Keratinocyte (primary cell): Measurements from ENCODE around the gene TRIM63. TPM values are rescaled to one million over a fixed set of nuclear protein-coding genes. Genes with fewer than 3 reads are reported as not detected.
"Not testable (repeated sequence)": the region's sequence is repeated elsewhere in the genome, so short reads cannot be mapped to it uniquely, and the experiment has no call there.

Experiments
- DNase-seq: peaks from one replicate; pipeline ENCODE4 v3.0.0-alpha.2; 2011; ENCODE audit warnings: low read depth, missing footprints, low spot score
- FAIRE-seq: peaks from 2 replicates; lab custom pipeline; 2011; peaks lifted over from hg19 to GRCh38; lab: Jason Lieb, UNC
- H2AFZ ChIP-seq: 2 replicates; pipeline ENCODE4 v1.6.0; 2012; ENCODE audit warnings: low read length, control low read depth, inconsistent platforms; ENCODE audit not compliant: control insufficient read depth
- H3K27ac ChIP-seq: 2 replicates; pipeline ENCODE4 v1.5.1; 2011; ENCODE audit warnings: low read length; ENCODE audit not compliant: control insufficient read depth, insufficient read depth
- H3K27me3 ChIP-seq: 3 replicates; pipeline ENCODE4 v1.6.0; 2011; ENCODE audit warnings: low read length; ENCODE audit not compliant: control insufficient read depth, insufficient read depth; ENCODE audit errors: extremely low read depth
- H3K36me3 ChIP-seq, 2 experiments: 2 replicates in 1 of 2; 3 replicates in 1 of 2; pipeline ENCODE4 v1.5.1; 2011; ENCODE audit warnings: low read length in 2 of 2, mild to moderate bottlenecking in 1 of 2; ENCODE audit not compliant: control insufficient read depth in 2 of 2, insufficient read depth in 2 of 2; ENCODE audit errors: extremely low read depth in 1 of 2
- H3K4me1 ChIP-seq: 3 replicates; pipeline ENCODE4 v1.5.1; 2011; ENCODE audit warnings: low read length; ENCODE audit not compliant: control insufficient read depth, insufficient read depth; ENCODE audit errors: extremely low read depth
- H3K4me2 ChIP-seq: 3 replicates; pipeline ENCODE4 v1.6.0; 2011; ENCODE audit warnings: low read depth, low read length; ENCODE audit not compliant: control insufficient read depth, insufficient read depth; ENCODE audit errors: extremely low read depth
- H3K4me3 ChIP-seq, 3 experiments: fragments of 200-600 bp in 1 of 3; sonication (generic) in 1 of 3; 2 replicates in 2 of 3; 3 replicates in 1 of 3; pipeline ENCODE4 v1.5.1; 2011 to 2016; ENCODE audit warnings: low read length in 3 of 3, mild to moderate bottlenecking in 3 of 3, control low read depth in 2 of 3, inconsistent platforms in 1 of 3, low read depth in 1 of 3, mixed read lengths in 1 of 3, mixed run types in 1 of 3, moderate library complexity in 1 of 3; ENCODE audit not compliant: control insufficient read depth in 2 of 3, insufficient read depth in 2 of 3; ENCODE audit errors: extremely low read depth in 1 of 3
- H3K79me2 ChIP-seq: 2 replicates; pipeline ENCODE4 v1.6.0; 2012; ENCODE audit warnings: low read length; ENCODE audit not compliant: control insufficient read depth, insufficient read depth
- H3K9ac ChIP-seq: 3 replicates; pipeline ENCODE4 v1.6.0; 2011; ENCODE audit warnings: low read length; ENCODE audit not compliant: control insufficient read depth, insufficient read depth; ENCODE audit errors: extremely low read depth
- H3K9me1 ChIP-seq: 3 replicates; pipeline ENCODE4 v1.6.0; 2011; ENCODE audit warnings: low read length; ENCODE audit not compliant: control insufficient read depth, insufficient read depth; ENCODE audit errors: extremely low read depth
- H3K9me3 ChIP-seq: 2 replicates; pipeline ENCODE4 v1.5.1; 2012; ENCODE audit warnings: low read depth, low read length; ENCODE audit not compliant: control insufficient read depth
- H4K20me1 ChIP-seq: 3 replicates; pipeline ENCODE4 v1.6.0; 2011; ENCODE audit warnings: low read length; ENCODE audit not compliant: control insufficient read depth, insufficient read depth; ENCODE audit errors: extremely low read depth
- CTCF ChIP-seq, 3 experiments: IDR thresholded peaks in 1 of 3; conservative IDR thresholded peaks in 1 of 3; optimal IDR thresholded peaks in 1 of 3; 2 replicates in 2 of 3; 3 replicates in 1 of 3; pipeline versions ENCODE3 to v1.5.1; 2011; ENCODE audit warnings: low read length in 3 of 3, mild to moderate bottlenecking in 3 of 3, moderate library complexity in 2 of 3, control low read depth in 1 of 3, inconsistent platforms in 1 of 3; ENCODE audit not compliant: insufficient read depth in 2 of 3; ENCODE audit errors: extremely low read depth in 1 of 3
- EZH2 ChIP-seq: IDR thresholded peaks from one replicate; pipeline ENCODE4 v1.6.1; 2012; ENCODE audit warnings: inconsistent platforms, mild to moderate bottlenecking, low read length, moderate library complexity
- dilution Hi-C: fragments of 300-500 bp; cut with MboI; formaldehyde crosslinking; loops from one replicate; pipeline ENCODE4 v1.7.0; 2020; ENCODE audit warnings: low sequenced_read_pairs; ENCODE audit not compliant: extremely low pct_ligation_motif_present
- polyA plus RNA-seq, 5 experiments: library from polyadenylated mRNA; depleted of rRNA in 3 of 5; stranded (reverse) in 3 of 5; stranded (forward) in 1 of 5; unstranded in 1 of 5; fragments of >200 nt; gene quantifications; 1 replicate in 1 of 5; 2 replicates in 3 of 5; 3 replicates in 1 of 5; pipeline versions ENCODE4 v1.2.1 to v1.2.3, GENCODE V29; 2011 to 2012; ENCODE audit warnings: missing spikeins in 2 of 5, low read depth in 1 of 5, low replicate concordance in 1 of 5

TRIM63 gene
- polyA plus RNA-seq, 1 donor (not counting 4 experiments of a cell fraction or from before 2014, with no cell fraction given): not detected

- Histone ChIP-seq H3K4me3 (no peak overlapping the region), H3K9me3 (no peaks in the 10 kb centered on the region), H3K27me3 (no peaks in the 10 kb centered on the region), H3K4me1 (peaks cover 8% of the 10 kb centered on the region), H3K79me2 (no peaks in the 10 kb centered on the region), H3K27ac (no peak overlapping the region), H2AFZ (no peak overlapping the region), H3K9me1 (no peaks in the 10 kb centered on the region), H4K20me1 (no peaks in the 10 kb centered on the region), H3K4me2 (no peak overlapping the region), H3K36me3 (no peaks in the 10 kb centered on the region), H3K9ac (no peak overlapping the region)
- DNase-seq: no peak
- dilution Hi-C loops: no loop called here
- TF ChIP-seq EZH2 (no peak), CTCF (optimal IDR thresholded peaks at IDR 0.05 in 1 of 3, IDR thresholded peaks at IDR 0.05 in 1 of 3, conservative IDR thresholded peaks at IDR 0.05 in 1 of 3; ENCODE audit: extremely low read depth in 1 of 3, insufficient read depth in 2 of 3, low read length in 3 of 3) (no peak)
- no peak for FAIRE-seq
Measured at GRCh38 chr1:26102526-26102925, 35.1 kb upstream of the TRIM63 start.

GRCh38 chr1:26102119-26102518 lies 34.7 kb upstream of the TRIM63 start:
- Histone ChIP-seq H4K20me1 (no peaks in the 10 kb centered on the region), H3K4me2 (no peak overlapping the region), H3K4me3 (no peak overlapping the region), H3K9me3 (no peaks in the 10 kb centered on the region), H3K79me2 (no peaks in the 10 kb centered on the region), H3K9ac (no peak overlapping the region), H3K9me1 (no peaks in the 10 kb centered on the region), H3K4me1 (peaks cover 12% of the 10 kb centered on the region), H3K36me3 (no peaks in the 10 kb centered on the region), H3K27me3 (no peaks in the 10 kb centered on the region), H2AFZ (no peak overlapping the region), H3K27ac (no peak overlapping the region)
- FAIRE-seq (no peak), DNase-seq (no peak)
- dilution Hi-C loops: no loop called here
- TF ChIP-seq EZH2 (no peak), CTCF (optimal IDR thresholded peaks at IDR 0.05 in 1 of 3, IDR thresholded peaks at IDR 0.05 in 1 of 3, conservative IDR thresholded peaks at IDR 0.05 in 1 of 3; ENCODE audit: extremely low read depth in 1 of 3, insufficient read depth in 2 of 3, low read length in 3 of 3) (no peak)

GRCh38 chr1:26100204-26100603 lies 32.8 kb upstream of the TRIM63 start:
- H2AFZ ChIP-seq, H3K79me2 ChIP-seq, H3K9ac ChIP-seq, H3K4me2 ChIP-seq, DNase-seq, H3K4me3 ChIP-seq, H3K36me3 ChIP-seq, H3K9me1 ChIP-seq, H3K9me3 ChIP-seq, H3K27me3 ChIP-seq, H4K20me1 ChIP-seq, dilution Hi-C loops, FAIRE-seq, H3K27ac ChIP-seq: not testable (repeated sequence)
- H3K4me1 ChIP-seq: peaks cover 13% of the 10 kb centered on the region
